SU-DHL-6 (cell line): ENCODE results near the gene KCNK4.

ENCODE experiments used
- H2AFZ ChIP-seq: fragments of 200-600 bp; sonication (generic); 2 replicates; pipeline ENCODE4 v1.6.1; 2014; ENCODE audit warnings: low read depth, mild to moderate bottlenecking, moderate library complexity, mixed read lengths, antibody characterized with exemption, low read length; ENCODE audit not compliant: severe bottlenecking
- H3F3A ChIP-seq: fragments of 200-600 bp; shearing (Covaris generic); 2 replicates; pipeline ENCODE4 v1.6.0; 2016; ENCODE audit warnings: antibody characterized with exemption, mild to moderate bottlenecking; ENCODE audit not compliant: insufficient read depth
- H3K27ac ChIP-seq: fragments of 200-600 bp; sonication (generic); 2 replicates; pipeline ENCODE4 v1.5.1; 2016; ENCODE audit warnings: low read depth, mild to moderate bottlenecking, low read length, moderate library complexity, mixed read lengths
- H3K27me3 ChIP-seq: fragments of 200-600 bp; sonication (generic), shearing (Covaris generic); 2 replicates; pipeline ENCODE4 v1.6.0; 2014; ENCODE audit warnings: mild to moderate bottlenecking, low read length
- H3K36me3 ChIP-seq: fragments of 200-600 bp; sonication (generic); 2 replicates; pipeline ENCODE4 v1.6.1; 2014; ENCODE audit warnings: mild to moderate bottlenecking, low read length, mixed read lengths
- H3K4me2 ChIP-seq: fragments of 300-600, 200-600 bp; shearing (Covaris generic), sonication (generic); 2 replicates; pipeline ENCODE4 v1.6.0; 2014; ENCODE audit warnings: low read length, low read depth, mild to moderate bottlenecking; ENCODE audit not compliant: poor library complexity, severe bottlenecking
- H3K4me3 ChIP-seq: fragments of 200-600 bp; sonication (generic); 2 replicates; pipeline ENCODE4 v1.5.1; 2014; ENCODE audit warnings: antibody characterized with exemption, low read length, mild to moderate bottlenecking, mixed read lengths; ENCODE audit not compliant: insufficient read depth, poor library complexity, severe bottlenecking
- H3K79me2 ChIP-seq: fragments of 200-600 bp; sonication (generic); 2 replicates; pipeline ENCODE4 v1.6.1; 2014; ENCODE audit warnings: mild to moderate bottlenecking, low read length, moderate library complexity; ENCODE audit not compliant: insufficient read depth
- H3K9ac ChIP-seq: fragments of 200-600 bp; sonication (generic); 2 replicates; pipeline ENCODE4 v1.7.0; 2014; ENCODE audit warnings: mild to moderate bottlenecking, low read length
- H3K9me2 ChIP-seq: fragments of 200-600 bp; sonication (generic); replicated peaks from 2 replicates; pipeline ENCODE4 v1.6.1; 2014; ENCODE audit warnings: low read length; ENCODE audit not compliant: insufficient read depth
- H3K9me3 ChIP-seq: fragments of 200-600 bp; sonication (generic); 2 replicates; pipeline ENCODE4 v1.6.1; 2014; ENCODE audit warnings: low read length, mixed read lengths; ENCODE audit not compliant: insufficient read depth
- H4K20me1 ChIP-seq: fragments of 200-600 bp; sonication (generic); 2 replicates; pipeline ENCODE4 v1.6.1; 2014; ENCODE audit warnings: low read depth, mild to moderate bottlenecking, antibody characterized with exemption, low read length, moderate library complexity, mixed read lengths
- CTCF ChIP-seq: fragments of 200-600 bp; sonication (generic); IDR thresholded peaks from one replicate; pipeline ENCODE4 v1.5.1; 2017; ENCODE audit warnings: antibody characterized with exemption, mild to moderate bottlenecking, low read length, moderate library complexity; ENCODE audit not compliant: insufficient read depth, poor library complexity, severe bottlenecking
- EZH2phosphoT487 ChIP-seq: fragments of 200-600 bp; sonication (generic), shearing (Covaris generic); conservative IDR thresholded peaks from 2 replicates; pipeline ENCODE4 v1.6.1; 2018; ENCODE audit warnings: mild to moderate bottlenecking, antibody characterized with exemption, low read length, moderate library complexity, mixed read lengths

The KCNK4 gene

GRCh38 chr11:64339286-64339685 lies 48.2 kb downstream of the KCNK4 start:
- Histone ChIP-seq H3K9me3 (no peaks in the 10 kb centered on the region), H3F3A (peaks cover 15% of the 10 kb centered on the region), H3K27ac (peak overlapping the region; percentile 92), H3K9me2 (no peaks in the 10 kb centered on the region), H3K9ac (peak overlapping the region; percentile 70), H3K4me2 (peak overlapping the region; percentile 89), H4K20me1 (no peaks in the 10 kb centered on the region), H3K36me3 (no peaks in the 10 kb centered on the region), H3K4me3 (peak overlapping the region; percentile 54), H3K27me3 (no peaks in the 10 kb centered on the region), H2AFZ (no peak overlapping the region), H3K79me2 (peaks cover 5% of the 10 kb centered on the region; the same call in 1 of the 2 replicates)
- TF ChIP-seq EZH2phosphoT487: no peak
- no peak for TF ChIP-seq CTCF

GRCh38 chr11:64339754-64340408 lies 48.8 kb downstream of the KCNK4 start, which contains the start of gene CCDC88B:
TSS of gene CCDC88B (plus strand) at chr11:64340204. CDS start at chr11:64340267, 63 bp downstream.
- H3K9me3 ChIP-seq: no peaks in the 10 kb centered on the region
- peak within 1 kb of the TSS; percentile 92 for H3K27ac ChIP-seq
- peak within 1 kb of the TSS; percentile 31 for H2AFZ ChIP-seq
- peak within 1 kb of the TSS; percentile 89 for H3K4me2 ChIP-seq
- H3F3A ChIP-seq: peaks cover 15% of the 10 kb centered on the region
- no peaks in the 10 kb centered on the region for H4K20me1 ChIP-seq
- no peaks in the 10 kb centered on the region for H3K9me2 ChIP-seq
- peaks cover 5% of the 10 kb centered on the region; the same call in 1 of the 2 replicates for H3K79me2 ChIP-seq
- no peaks in the 10 kb centered on the region for H3K36me3 ChIP-seq
- no peaks in the 10 kb centered on the region for H3K27me3 ChIP-seq
- peak within 1 kb of the TSS; percentile 70 for H3K9ac ChIP-seq
- H3K4me3 ChIP-seq: peak within 1 kb of the TSS; percentile 54
- TF ChIP-seq EZH2phosphoT487: no peak
- no peak for TF ChIP-seq CTCF

- Histone ChIP-seq H3K36me3 (no peaks in the 10 kb centered on the region), H3K9me3 (no peaks in the 10 kb centered on the region), H3K4me3 (peak overlapping the region; percentile 54), H2AFZ (peak overlapping the region; percentile 31), H4K20me1 (no peaks in the 10 kb centered on the region), H3K27me3 (no peaks in the 10 kb centered on the region), H3K27ac (peak overlapping the region; percentile 92), H3K79me2 (peaks cover 5% of the 10 kb centered on the region; the same call in 1 of the 2 replicates), H3K9me2 (no peaks in the 10 kb centered on the region), H3F3A (peaks cover 15% of the 10 kb centered on the region), H3K9ac (peak overlapping the region; percentile 70), H3K4me2 (peak overlapping the region; percentile 89)
- TF ChIP-seq EZH2phosphoT487: no peak
- TF ChIP-seq CTCF: no peak
These were observed 49.7 kb downstream of the KCNK4 start for GRCh38 chr11:64340671-64341335.
